DOHH2 (cell line): ENCODE measurements around the gene ZFX.

Experiments used
- H3F3A ChIP-seq: fragments of 200-600 bp; sonication (generic), shearing (Covaris generic); 2 replicates; pipeline ENCODE4 v1.6.0; 2016; ENCODE audit warnings: antibody characterized with exemption, mild to moderate bottlenecking; ENCODE audit not compliant: control insufficient read depth, insufficient read depth
- H3K27ac ChIP-seq: fragments of 200-600 bp; sonication (generic); 2 replicates; pipeline ENCODE4 v1.5.1; 2014; ENCODE audit warnings: low read depth, mild to moderate bottlenecking, low read length, moderate library complexity
- H3K27me3 ChIP-seq: fragments of 200-600 bp; sonication (generic); 2 replicates; pipeline ENCODE4 v1.6.1; 2014; ENCODE audit warnings: mild to moderate bottlenecking, low read length, mixed read lengths; ENCODE audit not compliant: control insufficient read depth
- H3K36me3 ChIP-seq: fragments of 200-600 bp; sonication (generic); 2 replicates; pipeline ENCODE4 v1.6.1; 2014; ENCODE audit warnings: mild to moderate bottlenecking, low read length, moderate library complexity, mixed read lengths; ENCODE audit not compliant: control insufficient read depth
- H3K4me1 ChIP-seq: fragments of 200-600 bp; sonication (generic); 2 replicates; pipeline ENCODE4 v1.6.1; 2014; ENCODE audit warnings: mild to moderate bottlenecking, low read length, mixed read lengths; ENCODE audit not compliant: control insufficient read depth
- H3K4me2 ChIP-seq: fragments of 200-600 bp; sonication (generic); 2 replicates; pipeline ENCODE4 v1.6.0; 2014; ENCODE audit warnings: mild to moderate bottlenecking, low read length, moderate library complexity
- H3K4me3 ChIP-seq: fragments of 200-600 bp; sonication (generic); 2 replicates; pipeline ENCODE4 v1.5.1; 2014; ENCODE audit warnings: mild to moderate bottlenecking, low read length, mixed read lengths
- H3K79me2 ChIP-seq: fragments of 200-600 bp; sonication (generic); 2 replicates; pipeline ENCODE4 v1.6.1; 2014; ENCODE audit warnings: mild to moderate bottlenecking, low read length, mixed read lengths; ENCODE audit not compliant: control insufficient read depth
- H3K9me2 ChIP-seq: fragments of 200-600 bp; sonication (generic); replicated peaks from 2 replicates; pipeline ENCODE4 v1.6.1; 2014; ENCODE audit warnings: mild to moderate bottlenecking, low read length, mixed read lengths; ENCODE audit not compliant: control insufficient read depth
- H3K9me3 ChIP-seq: fragments of 200-600 bp; sonication (generic); 2 replicates; pipeline ENCODE4 v1.6.1; 2014; ENCODE audit warnings: antibody characterized with exemption, low read length, mixed read lengths; ENCODE audit not compliant: control insufficient read depth, insufficient read depth
- H4K20me1 ChIP-seq: fragments of 200-600 bp; sonication (generic); 2 replicates; pipeline ENCODE4 v1.6.0; 2014; ENCODE audit warnings: low read depth, mild to moderate bottlenecking, antibody characterized with exemption, low read length, moderate library complexity; ENCODE audit not compliant: control insufficient read depth, insufficient read depth
- EZH2phosphoT487 ChIP-seq: fragments of 200-600 bp; sonication (generic); IDR thresholded peaks from 2 replicates; pipeline ENCODE4 v1.6.1; 2017; ENCODE audit warnings: borderline replicate concordance, mild to moderate bottlenecking, antibody characterized with exemption, low read length, moderate library complexity, mixed read lengths
- TF ChIP-seq, protein P1 (sequence below): fragments of 200-600 bp; sonication (generic); IDR thresholded peaks from one replicate; pipeline ENCODE4 v1.5.1; 2014; ENCODE audit warnings: antibody characterized with exemption, mild to moderate bottlenecking, low read depth, low read length; ENCODE audit not compliant: poor library complexity, severe bottlenecking

Gene ZFX

DNA sequence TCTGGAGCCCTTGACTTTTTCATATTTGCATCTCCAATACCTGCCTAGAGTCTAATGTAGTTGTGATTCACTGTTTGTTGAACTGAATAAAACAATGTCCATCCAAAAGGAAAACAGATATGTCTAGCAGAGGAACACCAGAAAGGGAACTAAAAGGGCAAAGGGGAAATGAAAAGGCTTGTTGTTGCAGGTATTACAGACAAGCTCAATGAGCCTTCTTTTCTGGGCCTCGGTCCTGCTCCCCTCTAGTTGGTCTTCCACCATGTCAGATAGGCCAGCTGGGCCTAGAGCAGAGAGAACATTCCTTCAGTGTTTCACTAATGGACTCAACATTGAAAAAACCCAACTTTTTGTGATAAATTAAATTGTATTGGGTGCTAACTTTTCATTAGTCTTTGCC lies 55.4 kb downstream of the ZFX start:
- H3K4me3 ChIP-seq = no peak overlapping the region
- no peaks in the 10 kb centered on the region for H4K20me1 ChIP-seq
- peaks cover 44% of the 10 kb centered on the region for H3K36me3 ChIP-seq
- no peaks in the 10 kb centered on the region for H3K27me3 ChIP-seq
- no peaks in the 10 kb centered on the region for H3K4me1 ChIP-seq
- H3K4me2 ChIP-seq = no peak overlapping the region
- H3K79me2 ChIP-seq = peaks cover 59% of the 10 kb centered on the region
- no peaks in the 10 kb centered on the region for H3K9me2 ChIP-seq
- no peaks in the 10 kb centered on the region for H3F3A ChIP-seq
- H3K27ac ChIP-seq = no peak overlapping the region
- H3K9me3 ChIP-seq = no peaks in the 10 kb centered on the region
- TF ChIP-seq EZH2phosphoT487 = no peak
- TF ChIP-seq, protein P1, sequence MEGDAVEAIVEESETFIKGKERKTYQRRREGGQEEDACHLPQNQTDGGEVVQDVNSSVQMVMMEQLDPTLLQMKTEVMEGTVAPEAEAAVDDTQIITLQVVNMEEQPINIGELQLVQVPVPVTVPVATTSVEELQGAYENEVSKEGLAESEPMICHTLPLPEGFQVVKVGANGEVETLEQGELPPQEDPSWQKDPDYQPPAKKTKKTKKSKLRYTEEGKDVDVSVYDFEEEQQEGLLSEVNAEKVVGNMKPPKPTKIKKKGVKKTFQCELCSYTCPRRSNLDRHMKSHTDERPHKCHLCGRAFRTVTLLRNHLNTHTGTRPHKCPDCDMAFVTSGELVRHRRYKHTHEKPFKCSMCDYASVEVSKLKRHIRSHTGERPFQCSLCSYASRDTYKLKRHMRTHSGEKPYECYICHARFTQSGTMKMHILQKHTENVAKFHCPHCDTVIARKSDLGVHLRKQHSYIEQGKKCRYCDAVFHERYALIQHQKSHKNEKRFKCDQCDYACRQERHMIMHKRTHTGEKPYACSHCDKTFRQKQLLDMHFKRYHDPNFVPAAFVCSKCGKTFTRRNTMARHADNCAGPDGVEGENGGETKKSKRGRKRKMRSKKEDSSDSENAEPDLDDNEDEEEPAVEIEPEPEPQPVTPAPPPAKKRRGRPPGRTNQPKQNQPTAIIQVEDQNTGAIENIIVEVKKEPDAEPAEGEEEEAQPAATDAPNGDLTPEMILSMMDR = no peak

DNA sequence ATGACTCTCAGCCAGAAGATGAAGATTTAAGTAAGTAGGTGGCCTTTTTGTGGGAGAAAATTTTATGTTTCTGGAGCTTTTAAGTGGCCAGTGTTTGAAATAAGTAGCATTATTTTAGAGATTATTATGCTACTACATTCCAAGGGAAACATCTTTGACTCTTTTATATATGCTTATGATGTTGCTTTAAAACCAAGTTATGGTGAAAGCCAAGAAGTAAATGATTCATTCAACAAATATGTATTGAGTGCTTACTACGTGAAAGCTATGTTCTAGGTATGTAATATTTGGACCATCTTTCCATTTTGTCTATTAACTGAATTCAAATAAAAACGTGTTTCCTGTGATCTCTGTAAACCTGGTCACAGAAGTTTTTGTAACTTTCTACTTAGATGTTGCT lies 58.3 kb downstream of the ZFX start:
- H3K79me2 ChIP-seq = peaks cover 31% of the 10 kb centered on the region
- no peak overlapping the region for H3K27ac ChIP-seq
- H3K4me1 ChIP-seq = no peaks in the 10 kb centered on the region
- no peak overlapping the region for H3K4me2 ChIP-seq
- H3K36me3 ChIP-seq = peaks cover 46% of the 10 kb centered on the region
- H3F3A ChIP-seq = no peaks in the 10 kb centered on the region
- H3K9me2 ChIP-seq = no peaks in the 10 kb centered on the region
- no peaks in the 10 kb centered on the region for H3K9me3 ChIP-seq
- H3K27me3 ChIP-seq = no peaks in the 10 kb centered on the region
- TF ChIP-seq, protein P1 = no peak
- TF ChIP-seq EZH2phosphoT487 = no peak
- no peak overlapping the region for H3K4me3 ChIP-seq
- H4K20me1 ChIP-seq = no peaks in the 10 kb centered on the region

GRCh38 chrX:24208496-24209240 lies 59.1 kb downstream of the ZFX start:
- H3K27ac ChIP-seq = no peak overlapping the region
- no peaks in the 10 kb centered on the region for H3F3A ChIP-seq
- no peak overlapping the region for H3K4me2 ChIP-seq
- H3K79me2 ChIP-seq = peaks cover 22% of the 10 kb centered on the region
- H3K9me3 ChIP-seq = no peaks in the 10 kb centered on the region
- H3K27me3 ChIP-seq = no peaks in the 10 kb centered on the region
- no peaks in the 10 kb centered on the region for H3K4me1 ChIP-seq
- H4K20me1 ChIP-seq = no peaks in the 10 kb centered on the region
- H3K9me2 ChIP-seq = no peaks in the 10 kb centered on the region
- no peak for TF ChIP-seq EZH2phosphoT487
- TF ChIP-seq, protein P1 = no peak
- H3K36me3 ChIP-seq = peaks cover 46% of the 10 kb centered on the region
- no peak overlapping the region for H3K4me3 ChIP-seq
